Keratinocyte (primary cell): Measurements from ENCODE around the gene TMEM135. TPM values are rescaled to one million over a fixed set of nuclear protein-coding genes. Genes with fewer than 3 reads are reported as not detected.

Experiments
- DNase-seq: peaks from one replicate; pipeline ENCODE4 v3.0.0-alpha.2; 2011; ENCODE audit warnings: low read depth, missing footprints, low spot score
- FAIRE-seq: peaks from 2 replicates; lab custom pipeline; 2011; peaks lifted over from hg19 to GRCh38; lab: Jason Lieb, UNC
- H2AFZ ChIP-seq: 2 replicates; pipeline ENCODE4 v1.6.0; 2012; ENCODE audit warnings: low read length, control low read depth, inconsistent platforms; ENCODE audit not compliant: control insufficient read depth
- H3K27ac ChIP-seq: 2 replicates; pipeline ENCODE4 v1.5.1; 2011; ENCODE audit warnings: low read length; ENCODE audit not compliant: control insufficient read depth, insufficient read depth
- H3K27me3 ChIP-seq: 3 replicates; pipeline ENCODE4 v1.6.0; 2011; ENCODE audit warnings: low read length; ENCODE audit not compliant: control insufficient read depth, insufficient read depth; ENCODE audit errors: extremely low read depth
- H3K36me3 ChIP-seq, 2 experiments: 2 replicates in 1 of 2; 3 replicates in 1 of 2; pipeline ENCODE4 v1.5.1; 2011; ENCODE audit warnings: low read length in 2 of 2, mild to moderate bottlenecking in 1 of 2; ENCODE audit not compliant: control insufficient read depth in 2 of 2, insufficient read depth in 2 of 2; ENCODE audit errors: extremely low read depth in 1 of 2
- H3K4me1 ChIP-seq: 3 replicates; pipeline ENCODE4 v1.5.1; 2011; ENCODE audit warnings: low read length; ENCODE audit not compliant: control insufficient read depth, insufficient read depth; ENCODE audit errors: extremely low read depth
- H3K4me2 ChIP-seq: 3 replicates; pipeline ENCODE4 v1.6.0; 2011; ENCODE audit warnings: low read depth, low read length; ENCODE audit not compliant: control insufficient read depth, insufficient read depth; ENCODE audit errors: extremely low read depth
- H3K4me3 ChIP-seq, 3 experiments: fragments of 200-600 bp in 1 of 3; sonication (generic) in 1 of 3; 2 replicates in 2 of 3; 3 replicates in 1 of 3; pipeline ENCODE4 v1.5.1; 2011 to 2016; ENCODE audit warnings: low read length in 3 of 3, mild to moderate bottlenecking in 3 of 3, control low read depth in 2 of 3, inconsistent platforms in 1 of 3, low read depth in 1 of 3, mixed read lengths in 1 of 3, mixed run types in 1 of 3, moderate library complexity in 1 of 3; ENCODE audit not compliant: control insufficient read depth in 2 of 3, insufficient read depth in 2 of 3; ENCODE audit errors: extremely low read depth in 1 of 3
- H3K79me2 ChIP-seq: 2 replicates; pipeline ENCODE4 v1.6.0; 2012; ENCODE audit warnings: low read length; ENCODE audit not compliant: control insufficient read depth, insufficient read depth
- H3K9ac ChIP-seq: 3 replicates; pipeline ENCODE4 v1.6.0; 2011; ENCODE audit warnings: low read length; ENCODE audit not compliant: control insufficient read depth, insufficient read depth; ENCODE audit errors: extremely low read depth
- H3K9me1 ChIP-seq: 3 replicates; pipeline ENCODE4 v1.6.0; 2011; ENCODE audit warnings: low read length; ENCODE audit not compliant: control insufficient read depth, insufficient read depth; ENCODE audit errors: extremely low read depth
- H3K9me3 ChIP-seq: 2 replicates; pipeline ENCODE4 v1.5.1; 2012; ENCODE audit warnings: low read depth, low read length; ENCODE audit not compliant: control insufficient read depth
- H4K20me1 ChIP-seq: 3 replicates; pipeline ENCODE4 v1.6.0; 2011; ENCODE audit warnings: low read length; ENCODE audit not compliant: control insufficient read depth, insufficient read depth; ENCODE audit errors: extremely low read depth
- EZH2 ChIP-seq: IDR thresholded peaks from one replicate; pipeline ENCODE4 v1.6.1; 2012; ENCODE audit warnings: inconsistent platforms, mild to moderate bottlenecking, low read length, moderate library complexity
- dilution Hi-C: fragments of 300-500 bp; cut with MboI; formaldehyde crosslinking; loops from one replicate; pipeline ENCODE4 v1.7.0; 2020; ENCODE audit warnings: low sequenced_read_pairs; ENCODE audit not compliant: extremely low pct_ligation_motif_present
- polyA plus RNA-seq, 5 experiments: library from polyadenylated mRNA; depleted of rRNA in 3 of 5; stranded (reverse) in 3 of 5; stranded (forward) in 1 of 5; unstranded in 1 of 5; fragments of >200 nt; gene quantifications; 1 replicate in 1 of 5; 2 replicates in 3 of 5; 3 replicates in 1 of 5; pipeline versions ENCODE4 v1.2.1 to v1.2.3, GENCODE V29; 2011 to 2012; ENCODE audit warnings: missing spikeins in 2 of 5, low read depth in 1 of 5, low replicate concordance in 1 of 5
- TF ChIP-seq, protein P1 (sequence below), 3 experiments: IDR thresholded peaks in 1 of 3; conservative IDR thresholded peaks in 1 of 3; optimal IDR thresholded peaks in 1 of 3; 2 replicates in 2 of 3; 3 replicates in 1 of 3; pipeline versions ENCODE3 to v1.5.1; 2011; ENCODE audit warnings: low read length in 3 of 3, mild to moderate bottlenecking in 3 of 3, moderate library complexity in 2 of 3, control low read depth in 1 of 3, inconsistent platforms in 1 of 3; ENCODE audit not compliant: insufficient read depth in 2 of 3; ENCODE audit errors: extremely low read depth in 1 of 3

TMEM135 gene
- polyA plus RNA-seq, 1 donor (not counting 4 experiments of a cell fraction or from before 2014, with no cell fraction given): 15.0 TPM

DNA sequence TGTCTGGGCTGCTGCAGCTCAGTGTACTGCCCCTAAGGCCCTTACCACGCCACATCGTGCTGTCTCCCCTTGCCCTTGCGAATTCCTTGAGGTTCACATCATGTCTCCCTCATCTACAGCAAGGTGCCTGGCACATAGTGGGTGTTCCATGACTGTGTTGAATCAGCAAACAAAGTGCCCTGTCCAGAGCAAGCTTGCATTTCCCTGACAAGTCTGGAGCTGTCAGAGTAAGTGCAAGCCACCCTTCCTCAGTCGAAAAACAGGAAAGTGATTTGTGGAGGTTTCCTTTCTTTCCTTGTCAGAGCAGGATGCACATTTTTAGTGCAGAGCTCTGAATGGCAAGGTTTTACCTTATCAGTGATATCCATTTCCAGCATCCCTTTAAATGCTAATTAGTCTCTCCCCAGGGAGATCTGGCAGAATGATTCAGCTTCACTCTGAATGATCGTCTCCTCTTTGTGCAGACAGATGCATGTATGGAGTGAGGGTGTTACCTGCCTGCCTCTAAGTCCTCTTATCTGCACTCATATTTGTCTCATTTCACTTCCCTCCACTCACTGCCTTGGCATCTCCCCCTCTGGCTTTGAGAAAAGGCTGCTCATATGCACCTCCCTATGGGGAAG is 331.2 kb downstream of the TMEM135 start:
- Histone ChIP-seq H3K4me3 (peak overlapping the region in 1 of 3 experiments; percentile 14), H3K9ac (no peak overlapping the region), H3K27me3 (no peaks in the 10 kb centered on the region), H3K9me1 (no peaks in the 10 kb centered on the region), H3K27ac (no peak overlapping the region), H4K20me1 (no peaks in the 10 kb centered on the region), H3K36me3 (no peaks in the 10 kb centered on the region), H3K4me1 (peaks cover 26% of the 10 kb centered on the region), H2AFZ (peak overlapping the region; percentile 67), H3K9me3 (no peaks in the 10 kb centered on the region), H3K79me2 (no peaks in the 10 kb centered on the region), H3K4me2 (peak overlapping the region; percentile 58)
- FAIRE-seq (peak; percentile 90), DNase-seq (no peak)
- no peak for TF ChIP-seq EZH2
- TF ChIP-seq, protein P1, sequence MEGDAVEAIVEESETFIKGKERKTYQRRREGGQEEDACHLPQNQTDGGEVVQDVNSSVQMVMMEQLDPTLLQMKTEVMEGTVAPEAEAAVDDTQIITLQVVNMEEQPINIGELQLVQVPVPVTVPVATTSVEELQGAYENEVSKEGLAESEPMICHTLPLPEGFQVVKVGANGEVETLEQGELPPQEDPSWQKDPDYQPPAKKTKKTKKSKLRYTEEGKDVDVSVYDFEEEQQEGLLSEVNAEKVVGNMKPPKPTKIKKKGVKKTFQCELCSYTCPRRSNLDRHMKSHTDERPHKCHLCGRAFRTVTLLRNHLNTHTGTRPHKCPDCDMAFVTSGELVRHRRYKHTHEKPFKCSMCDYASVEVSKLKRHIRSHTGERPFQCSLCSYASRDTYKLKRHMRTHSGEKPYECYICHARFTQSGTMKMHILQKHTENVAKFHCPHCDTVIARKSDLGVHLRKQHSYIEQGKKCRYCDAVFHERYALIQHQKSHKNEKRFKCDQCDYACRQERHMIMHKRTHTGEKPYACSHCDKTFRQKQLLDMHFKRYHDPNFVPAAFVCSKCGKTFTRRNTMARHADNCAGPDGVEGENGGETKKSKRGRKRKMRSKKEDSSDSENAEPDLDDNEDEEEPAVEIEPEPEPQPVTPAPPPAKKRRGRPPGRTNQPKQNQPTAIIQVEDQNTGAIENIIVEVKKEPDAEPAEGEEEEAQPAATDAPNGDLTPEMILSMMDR (optimal IDR thresholded peaks at IDR 0.05 in 1 of 3, IDR thresholded peaks at IDR 0.05 in 1 of 3, conservative IDR thresholded peaks at IDR 0.05 in 1 of 3; ENCODE audit: extremely low read depth in 1 of 3, insufficient read depth in 2 of 3, low read length in 3 of 3): no peak
- dilution Hi-C loops: no loop called here

DNA sequence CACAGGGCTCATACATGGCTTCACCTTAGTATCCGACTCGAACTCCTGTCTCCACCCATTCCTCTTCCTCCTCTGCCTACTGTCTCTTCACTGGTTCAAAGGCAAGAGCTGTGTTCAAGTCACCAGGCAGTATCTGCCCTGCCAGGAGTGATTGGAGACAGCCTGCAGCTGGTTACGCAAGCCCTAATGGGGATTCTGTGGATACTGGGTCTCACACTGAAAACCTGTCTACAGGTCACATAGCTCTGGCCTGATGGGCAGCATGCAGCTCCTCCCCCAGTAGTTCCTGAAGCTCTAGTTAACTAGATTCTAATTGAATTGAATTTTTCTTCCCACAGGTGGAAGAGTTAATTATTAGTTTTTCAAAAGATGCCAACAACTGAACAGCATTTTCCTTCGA is 332.2 kb downstream of the TMEM135 start:
- H3K9me3 ChIP-seq: no peaks in the 10 kb centered on the region
- no peak overlapping the region for H3K27ac ChIP-seq
- dilution Hi-C loops: no loop called here
- H3K9ac ChIP-seq: no peak overlapping the region
- no peaks in the 10 kb centered on the region for H3K9me1 ChIP-seq
- DNase-seq: no peak
- FAIRE-seq: no peak
- no peaks in the 10 kb centered on the region for H3K36me3 ChIP-seq
- H4K20me1 ChIP-seq: no peaks in the 10 kb centered on the region
- H3K79me2 ChIP-seq: no peaks in the 10 kb centered on the region
- no peak overlapping the region for H3K4me3 ChIP-seq
- TF ChIP-seq, protein P1 (optimal IDR thresholded peaks at IDR 0.05 in 1 of 3, IDR thresholded peaks at IDR 0.05 in 1 of 3, conservative IDR thresholded peaks at IDR 0.05 in 1 of 3; ENCODE audit: extremely low read depth in 1 of 3, insufficient read depth in 2 of 3, low read length in 3 of 3): no peak
- no peaks in the 10 kb centered on the region for H3K27me3 ChIP-seq
- H3K4me1 ChIP-seq: peaks cover 26% of the 10 kb centered on the region
- no peak overlapping the region for H3K4me2 ChIP-seq
- peak overlapping the region; percentile 63 for H2AFZ ChIP-seq
